Upper lobe of right lung (tissue), 1 donor: ENCODE results near the gene DOCK1. TPM values are rescaled to one million over a fixed set of nuclear protein-coding genes. Genes with fewer than 3 reads are reported as not detected.

Experiments used
- ATAC-seq: fragments of 200-7000 bp; cut with Tn5 transposase; one replicate; pipeline ENCODE4 v1.9.1; 2020; ENCODE audit warnings: mild to moderate bottlenecking, moderate library complexity
- DNase-seq: peaks from one replicate; pipeline ENCODE4 v3.0.0-alpha.2; 2020
- H3K27ac ChIP-seq: fragments of 200-600 bp; one replicate; pipeline ENCODE4 v1.8.0; 2022
- H3K27me3 ChIP-seq: fragments of 200-600 bp; one replicate; pipeline ENCODE4 v1.8.0; 2022; ENCODE audit warnings: mild to moderate bottlenecking
- H3K36me3 ChIP-seq: fragments of 200-600 bp; one replicate; pipeline ENCODE4 v1.8.0; 2022
- H3K4me1 ChIP-seq: fragments of 200-600 bp; one replicate; pipeline ENCODE4 v1.8.0; 2022
- H3K4me3 ChIP-seq: fragments of 200-600 bp; one replicate; pipeline ENCODE4 v1.8.0; 2022; ENCODE audit warnings: mild to moderate bottlenecking
- H3K9me3 ChIP-seq: fragments of 200-600 bp; one replicate; pipeline ENCODE4 v1.8.0; 2022
- CTCF ChIP-seq: fragments of 200-600 bp; IDR thresholded peaks from one replicate; pipeline ENCODE4 v1.8.0; 2022; ENCODE audit warnings: antibody characterized with exemption
- intact Hi-C: fragments of 100-400 bp; cut with DNase I; formaldehyde crosslinking; loops from one replicate; pipeline ENCODE4 v1.11.0; 2022
- total RNA-seq: library from RNA; stranded (reverse); fragmentation: NEBNext Ultra II Directional; extraction: Animal tissue kit (Norgen Biotek cat#: 25700); gene quantifications from one replicate; pipeline ENCODE4 v1.2.1, GENCODE V29; 2021
- donor health status: DM: no; HTN: yes; CAD: no; lungs with severe emphysema.

DOCK1 gene
- total RNA-seq, 1 donor from 2014 or later: 46.4 TPM

DNA sequence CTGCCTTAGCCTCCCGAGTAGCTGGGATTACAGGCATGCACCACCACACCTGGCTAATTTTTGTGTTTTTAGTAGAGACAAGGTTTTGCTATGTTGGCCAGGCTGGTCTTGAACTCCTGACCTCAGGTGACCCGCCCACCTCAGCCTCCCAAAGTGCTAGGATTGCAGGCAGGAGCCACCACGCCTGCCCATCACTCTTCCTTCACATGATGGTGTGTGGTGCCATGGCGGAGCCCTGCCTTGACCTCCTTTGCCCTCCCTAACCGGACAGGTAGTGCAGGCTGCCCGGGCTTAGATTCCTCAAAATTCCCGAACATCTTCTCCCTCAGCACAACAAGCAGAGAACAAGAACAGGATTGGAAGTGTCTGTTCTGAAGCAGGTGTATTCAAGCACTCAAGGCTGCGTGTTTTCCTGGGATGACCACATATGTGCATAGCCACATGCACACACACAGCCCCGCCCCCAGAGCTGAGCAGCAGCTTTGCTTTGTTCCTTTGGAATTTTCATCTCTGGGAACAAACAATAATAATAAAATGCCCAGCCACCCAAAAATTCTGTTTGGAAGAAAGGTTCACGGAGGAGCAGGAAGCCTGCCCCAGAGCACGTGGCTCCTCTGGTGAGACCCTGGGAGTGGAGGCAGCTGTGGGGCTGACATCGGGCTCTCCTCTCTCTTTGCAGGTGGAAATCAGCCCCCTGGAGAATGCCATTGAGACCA lies 512.6 kb downstream of the DOCK1 start:
- ATAC-seq (no peak), DNase-seq (peak; percentile 53)
- intact Hi-C loops: no loop called here
- Histone ChIP-seq H3K27me3 (no peaks in the 10 kb centered on the region), H3K4me3 (no peak overlapping the region), H3K27ac (no peak overlapping the region), H3K9me3 (no peaks in the 10 kb centered on the region), H3K4me1 (no peaks in the 10 kb centered on the region), H3K36me3 (peaks cover 16% of the 10 kb centered on the region)
- TF ChIP-seq CTCF: no peak

GRCh38 chr10:127418536-127419168 lies 513.4 kb downstream of the DOCK1 start:
- Histone ChIP-seq H3K9me3 (no peaks in the 10 kb centered on the region), H3K27me3 (no peaks in the 10 kb centered on the region), H3K4me3 (no peak overlapping the region), H3K36me3 (peaks cover 21% of the 10 kb centered on the region), H3K4me1 (no peaks in the 10 kb centered on the region), H3K27ac (no peak overlapping the region)
- TF ChIP-seq CTCF: no peak
- peak; percentile 54 for DNase-seq
- intact Hi-C loops: no loop called here
- no peak for ATAC-seq

DNA sequence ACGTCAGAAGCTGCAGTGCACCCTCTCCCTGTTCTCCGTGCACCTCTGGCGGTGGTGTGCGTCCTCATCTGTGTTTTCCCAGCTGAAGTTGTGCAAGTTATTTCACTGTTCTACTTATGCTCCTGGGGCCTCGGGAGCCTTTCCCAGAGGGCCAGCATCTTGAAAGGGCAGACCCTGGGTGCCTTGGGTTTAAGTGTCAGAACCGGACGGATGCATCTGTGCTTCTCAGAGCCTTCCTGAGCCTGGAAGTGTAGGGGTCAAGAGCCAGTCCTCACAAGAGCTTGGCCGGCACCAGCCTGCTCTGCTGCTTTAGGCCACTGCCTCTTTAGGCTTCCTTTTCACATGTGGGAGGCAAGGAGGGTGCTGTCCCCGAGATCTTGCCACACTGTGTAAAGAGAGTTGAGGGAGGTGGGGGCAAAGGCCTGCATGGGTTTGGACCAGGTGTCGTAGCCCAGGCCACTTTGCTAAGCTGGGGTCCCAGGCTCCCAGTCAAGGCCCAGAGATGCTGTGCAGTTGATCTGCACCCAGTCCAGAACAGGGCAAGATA lies 515.0 kb downstream of the DOCK1 start:
- Histone ChIP-seq H3K4me3 (no peak overlapping the region), H3K36me3 (peaks cover 27% of the 10 kb centered on the region), H3K27me3 (no peaks in the 10 kb centered on the region), H3K9me3 (no peaks in the 10 kb centered on the region), H3K4me1 (no peaks in the 10 kb centered on the region), H3K27ac (no peak overlapping the region)
- ATAC-seq (no peak), DNase-seq (peak; percentile 34)
- no peak for TF ChIP-seq CTCF
- intact Hi-C loops: no loop called here

GRCh38 chr10:127423218-127423915 lies 518.1 kb downstream of the DOCK1 start:
- H3K27me3 ChIP-seq: no peaks in the 10 kb centered on the region
- TF ChIP-seq CTCF: no peak
- no peak for ATAC-seq
- peaks cover 52% of the 10 kb centered on the region for H3K36me3 ChIP-seq
- intact Hi-C loops: no loop called here
- no peaks in the 10 kb centered on the region for H3K4me1 ChIP-seq
- no peak for DNase-seq
- no peak overlapping the region for H3K27ac ChIP-seq
- H3K9me3 ChIP-seq: no peaks in the 10 kb centered on the region
- H3K4me3 ChIP-seq: no peak overlapping the region

DNA sequence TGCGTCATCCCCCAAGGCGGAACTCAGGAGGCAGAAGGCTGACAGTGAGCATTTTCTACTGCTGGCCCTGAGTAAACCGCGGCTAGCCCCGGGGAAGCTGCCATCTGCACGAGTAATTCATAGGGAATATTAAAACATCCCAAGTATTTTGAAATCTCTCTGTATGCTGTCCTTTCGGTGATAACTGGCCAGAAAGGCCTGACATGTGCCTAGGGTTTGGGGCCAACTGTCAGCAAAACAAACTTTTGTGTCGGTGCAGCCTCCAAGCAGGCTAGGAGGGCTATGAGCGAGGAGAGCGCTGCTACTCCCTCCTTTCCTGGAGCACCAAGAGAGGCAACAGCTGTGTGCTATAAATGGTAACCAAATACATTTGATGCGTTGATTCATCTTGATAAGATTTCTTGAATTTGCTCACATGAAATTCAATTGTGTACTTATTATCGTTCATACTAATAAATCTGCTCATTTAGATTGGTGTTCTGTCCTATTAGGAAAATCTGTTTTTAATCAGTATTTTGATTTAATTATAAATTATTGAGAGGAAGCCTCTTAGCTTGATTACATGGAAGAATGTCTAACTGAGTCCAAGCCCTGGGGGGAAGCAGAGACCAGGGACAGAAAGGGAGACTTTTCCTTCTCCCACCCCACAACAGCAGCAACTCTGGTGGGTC lies 519.5 kb downstream of the DOCK1 start:
- H3K36me3 ChIP-seq: peaks cover 44% of the 10 kb centered on the region

More for the DNA sequence above, 519.5 kb downstream of the DOCK1 start:
- Histone ChIP-seq H3K4me1 (no peaks in the 10 kb centered on the region), H3K9me3 (no peaks in the 10 kb centered on the region), H3K4me3 (no peak overlapping the region), H3K27me3 (no peaks in the 10 kb centered on the region), H3K27ac (no peak overlapping the region)
- intact Hi-C loops: no loop called here
- TF ChIP-seq CTCF: no peak
- DNase-seq (no peak), ATAC-seq (peak; percentile 53)
